ENCODE results near the gene SLC15A2.

SLC15A2 gene

GRCh38 chr3:121980450-121980796 is 86.2 kb downstream of the SLC15A2 start:
- Histone ChIP-seq H3K4me1 (ENCODE audit: control insufficient read depth, insufficient read depth, low read length, poor library complexity, severe bottlenecking) (no peaks in the 10 kb centered on the region), H3K27ac (ENCODE audit: low read depth, low read length, severe bottlenecking) (no peak overlapping the region), H3K36me3 (ENCODE audit: control insufficient read depth, insufficient read depth, low read length) (no peaks in the 10 kb centered on the region), H3K9me3 (ENCODE audit: control insufficient read depth, low read length) (peaks cover 9% of the 10 kb centered on the region), H3K4me3 (ENCODE audit: extremely low read depth, insufficient read depth, low read length, poor library complexity, severe bottlenecking) (no peak overlapping the region)
- WGBS, 2 experiments (ENCODE audit: insufficient coverage in 2 of 2) = 94 to 100% methylated on average over 1 to 4 of the region's 5 CpGs

- H3K4me3 ChIP-seq (ENCODE audit: extremely low read depth, insufficient read depth, low read length, poor library complexity, severe bottlenecking) = no peak overlapping the region
- no CpG with 5 or more reads among the region's 2 CpGs for WGBS, 2 experiments (ENCODE audit: insufficient coverage in 2 of 2)
- H3K9me3 ChIP-seq (ENCODE audit: control insufficient read depth, low read length) = peaks cover 6% of the 10 kb centered on the region
- H3K4me1 ChIP-seq (ENCODE audit: control insufficient read depth, insufficient read depth, low read length, poor library complexity, severe bottlenecking) = no peaks in the 10 kb centered on the region
- no peaks in the 10 kb centered on the region for H3K36me3 ChIP-seq (ENCODE audit: control insufficient read depth, insufficient read depth, low read length)
- H3K27ac ChIP-seq (ENCODE audit: low read depth, low read length, severe bottlenecking) = no peak overlapping the region
Measured at GRCh38 chr3:121981473-121981872, 87.3 kb downstream of the SLC15A2 start.

- Histone ChIP-seq H3K27ac (ENCODE audit: low read depth, low read length, severe bottlenecking) (no peak overlapping the region), H3K9me3 (ENCODE audit: control insufficient read depth, low read length) (peaks cover 6% of the 10 kb centered on the region), H3K4me1 (ENCODE audit: control insufficient read depth, insufficient read depth, low read length, poor library complexity, severe bottlenecking) (no peaks in the 10 kb centered on the region), H3K4me3 (ENCODE audit: extremely low read depth, insufficient read depth, low read length, poor library complexity, severe bottlenecking) (no peak overlapping the region), H3K36me3 (ENCODE audit: control insufficient read depth, insufficient read depth, low read length) (no peaks in the 10 kb centered on the region)
- WGBS, 2 experiments (ENCODE audit: insufficient coverage in 2 of 2) = 93 to 100% methylated on average over 2 of the region's 2 CpGs
Measured at GRCh38 chr3:121985846-121986245, 91.6 kb downstream of the SLC15A2 start.

GRCh38 chr3:121988146-121988545 is 93.9 kb downstream of the SLC15A2 start:
- H3K27ac ChIP-seq (ENCODE audit: low read depth, low read length, severe bottlenecking) = no peak overlapping the region
- no peak overlapping the region for H3K4me3 ChIP-seq (ENCODE audit: extremely low read depth, insufficient read depth, low read length, poor library complexity, severe bottlenecking)
- H3K36me3 ChIP-seq (ENCODE audit: control insufficient read depth, insufficient read depth, low read length) = no peaks in the 10 kb centered on the region
- 100% methylated on average over 2 of the region's 2 CpGs for whole genome bisulfite sequencing, 2 experiments (ENCODE audit: insufficient coverage in 2 of 2)
- H3K9me3 ChIP-seq (ENCODE audit: control insufficient read depth, low read length) = peaks cover 4% of the 10 kb centered on the region
- H3K4me1 ChIP-seq (ENCODE audit: control insufficient read depth, insufficient read depth, low read length, poor library complexity, severe bottlenecking) = peaks cover 3% of the 10 kb centered on the region

GRCh38 chr3:121989943-121990342 is 95.7 kb downstream of the SLC15A2 start:
- Histone ChIP-seq H3K4me3 (ENCODE audit: extremely low read depth, insufficient read depth, low read length, poor library complexity, severe bottlenecking) (no peak overlapping the region), H3K36me3 (ENCODE audit: control insufficient read depth, insufficient read depth, low read length) (no peaks in the 10 kb centered on the region), H3K9me3 (ENCODE audit: control insufficient read depth, low read length) (no peaks in the 10 kb centered on the region), H3K27ac (ENCODE audit: low read depth, low read length, severe bottlenecking) (peak overlapping the region; percentile 62), H3K4me1 (ENCODE audit: control insufficient read depth, insufficient read depth, low read length, poor library complexity, severe bottlenecking) (peaks cover 3% of the 10 kb centered on the region)

- Histone ChIP-seq H3K36me3 (ENCODE audit: control insufficient read depth, insufficient read depth, low read length) (no peaks in the 10 kb centered on the region), H3K9me3 (ENCODE audit: control insufficient read depth, low read length) (no peaks in the 10 kb centered on the region), H3K4me1 (ENCODE audit: control insufficient read depth, insufficient read depth, low read length, poor library complexity, severe bottlenecking) (peaks cover 7% of the 10 kb centered on the region), H3K27ac (ENCODE audit: low read depth, low read length, severe bottlenecking) (no peak overlapping the region), H3K4me3 (ENCODE audit: extremely low read depth, insufficient read depth, low read length, poor library complexity, severe bottlenecking) (no peak overlapping the region)
- 87 to 92% methylated on average over 19 to 28 of the region's 31 CpGs for WGBS, 2 experiments (ENCODE audit: insufficient coverage in 2 of 2)
Measured at GRCh38 chr3:121992601-121993560, 98.7 kb downstream of the SLC15A2 start.
